Suppressor macrophage (primary cell): Measurements from ENCODE around the gene SDC1.

Source experiments
- DNase-seq, 4 experiments: peaks; one replicate each; pipeline ENCODE4 v3.0.0-alpha.2; 2020 to 2022

The SDC1 gene

DNA sequence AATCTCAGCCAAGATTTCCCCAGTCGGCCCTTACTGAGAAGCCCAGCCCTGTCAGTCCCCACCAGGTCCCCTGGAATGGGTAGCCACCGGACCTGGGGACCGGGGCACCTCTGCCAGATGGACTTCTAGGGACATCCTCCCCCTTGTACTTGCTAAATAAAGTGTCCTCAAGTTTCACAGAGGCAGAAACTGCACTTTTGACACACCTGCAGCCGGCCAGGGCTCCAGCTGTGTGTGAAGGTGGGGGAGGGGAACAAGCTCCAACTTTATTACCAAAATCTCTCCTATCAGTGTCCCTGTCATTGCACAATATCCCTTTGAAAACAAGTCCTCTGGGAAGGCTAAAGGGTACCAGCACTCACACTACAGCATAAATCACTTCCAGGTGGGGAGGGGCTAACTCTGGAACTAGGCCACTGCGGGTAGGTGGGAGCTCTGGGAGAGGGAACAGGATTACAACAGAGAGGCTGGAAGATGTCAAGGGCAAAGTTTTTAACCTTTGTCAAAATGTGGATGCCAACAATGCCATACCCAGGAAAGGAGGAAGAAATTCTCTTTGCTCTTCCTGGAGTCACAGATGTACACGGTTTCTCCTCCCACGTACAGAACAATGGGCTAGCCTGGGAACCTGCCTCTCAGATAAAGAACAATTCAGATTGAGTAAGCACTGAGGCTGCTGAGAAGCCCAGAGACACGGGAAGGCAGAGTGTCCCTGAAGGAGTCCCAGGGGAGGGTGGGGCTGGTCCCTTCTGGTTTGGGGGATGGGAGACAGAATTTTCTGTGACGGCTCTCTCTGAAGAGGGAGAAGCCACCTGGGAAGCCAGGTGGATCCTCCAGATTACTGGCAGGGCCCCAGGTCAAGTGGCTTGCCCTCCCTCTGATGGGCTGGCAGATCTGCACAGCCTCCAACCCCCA is 11.0 kb downstream of the SDC1 start:
- DNase-seq = no peak

DNA sequence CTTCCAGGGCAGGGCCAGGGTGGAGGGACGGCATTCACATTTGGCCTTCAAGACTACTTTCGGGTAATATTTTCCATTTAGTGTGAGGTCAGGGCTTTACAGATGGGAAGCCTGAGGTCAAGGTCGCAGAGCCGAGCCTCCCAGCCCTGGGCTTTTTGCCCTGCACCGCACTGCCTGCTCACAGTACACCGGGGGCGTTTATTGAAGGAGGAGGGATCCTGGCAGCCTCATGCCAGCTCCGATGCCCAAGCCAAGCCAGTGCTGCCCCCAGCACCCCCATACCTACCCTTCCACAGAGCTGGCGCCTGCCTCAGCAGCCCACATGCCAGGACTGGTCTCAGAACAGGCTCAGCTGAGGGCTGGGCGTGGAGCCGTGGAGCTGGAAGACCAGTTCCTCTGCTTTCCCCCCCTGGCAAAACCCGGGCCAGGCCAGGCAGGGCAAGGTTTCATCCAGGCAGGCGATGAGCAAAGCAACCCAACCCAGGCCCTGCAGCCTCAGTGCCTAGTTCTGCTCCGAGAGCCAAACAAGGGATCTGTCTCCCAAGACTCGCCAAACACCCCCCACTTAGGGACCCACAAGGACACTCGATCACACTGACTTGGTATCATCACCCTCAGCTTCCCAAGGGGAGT is 11.9 kb downstream of the SDC1 start:
- DNase-seq = no peak

- no peak for DNase-seq
These were observed 12.5 kb downstream of the SDC1 start for GRCh38 chr2:20212459-20212870.

DNA sequence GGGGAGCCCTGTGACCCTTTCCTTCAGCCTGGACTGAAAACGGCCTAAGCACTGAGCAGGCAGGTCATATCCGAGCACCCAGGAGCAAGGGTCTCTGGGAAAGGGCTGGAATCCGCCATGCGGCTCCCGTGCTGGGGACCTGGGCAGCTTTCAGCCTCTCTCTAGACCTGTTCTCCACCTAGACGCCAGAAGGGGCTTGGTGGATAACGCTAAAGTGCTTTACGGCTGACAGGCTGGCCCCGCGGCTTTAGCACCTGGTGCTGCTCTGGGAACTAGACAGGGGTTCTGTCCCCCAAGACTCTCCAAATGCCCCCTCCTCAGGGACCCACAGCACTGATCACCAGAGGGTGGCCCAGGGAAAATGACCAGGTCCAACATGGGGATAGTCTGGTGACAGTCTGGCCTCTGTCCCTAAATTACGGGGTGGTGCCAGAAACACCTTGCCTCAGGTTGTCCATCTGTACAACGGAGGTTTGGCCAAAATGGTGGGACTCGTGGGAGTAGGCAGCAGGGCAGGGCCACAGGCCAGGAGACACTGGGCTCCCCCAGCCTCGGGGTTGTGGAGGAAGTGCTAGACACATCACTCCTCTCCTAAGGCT is 13.0 kb downstream of the SDC1 start:
- no peak for DNase-seq

- no peak for DNase-seq
These were observed 13.5 kb downstream of the SDC1 start for GRCh38 chr2:20211420-20211819.

GRCh38 chr2:20210462-20210861 is 14.5 kb downstream of the SDC1 start:
- no peak for DNase-seq

GRCh38 chr2:20209373-20210109 is 15.4 kb downstream of the SDC1 start:
- DNase-seq = no peak

DNA sequence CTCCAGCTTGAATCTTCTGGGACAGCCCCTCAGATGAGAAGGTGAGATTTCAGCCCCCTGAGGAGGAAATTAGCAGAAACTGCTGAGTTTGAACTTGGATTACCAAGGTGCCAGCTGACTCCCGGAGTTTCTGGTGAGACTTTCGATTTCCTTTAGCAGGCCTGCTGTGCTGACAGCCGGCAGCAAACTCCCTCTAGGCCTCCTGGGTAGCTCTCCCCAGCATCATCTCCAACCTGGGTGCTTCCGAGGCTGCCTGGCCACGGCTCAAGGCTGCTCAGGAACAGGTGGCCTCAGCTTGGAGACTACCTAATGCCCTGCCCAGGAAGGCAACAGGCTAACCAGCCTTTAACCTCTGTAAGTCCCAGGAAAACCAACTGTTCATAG is 16.5 kb downstream of the SDC1 start:
- DNase-seq = no peak

DNA sequence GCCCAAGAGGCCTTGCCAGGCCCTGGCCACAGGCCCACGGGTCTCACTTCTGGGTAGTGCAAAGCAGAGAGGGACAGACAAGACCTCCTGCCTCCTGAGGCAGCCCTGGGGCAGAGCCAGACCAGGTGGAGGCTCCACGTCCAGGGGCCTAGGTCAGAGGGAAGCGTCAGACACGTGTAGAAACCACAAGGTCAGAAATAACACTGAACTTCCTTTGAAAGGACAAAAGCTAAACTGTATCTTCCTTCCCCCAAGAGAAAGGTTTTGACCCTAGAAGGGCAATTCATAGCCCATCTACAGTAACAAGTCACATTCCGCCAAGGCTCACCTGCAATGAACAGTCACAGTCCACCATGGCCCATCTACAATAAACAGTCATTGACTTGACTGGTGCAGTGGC is 17.9 kb downstream of the SDC1 start:
- no peak for DNase-seq

GRCh38 chr2:20205915-20206524 is 18.9 kb downstream of the SDC1 start:
- DNase-seq = no peak

DNA sequence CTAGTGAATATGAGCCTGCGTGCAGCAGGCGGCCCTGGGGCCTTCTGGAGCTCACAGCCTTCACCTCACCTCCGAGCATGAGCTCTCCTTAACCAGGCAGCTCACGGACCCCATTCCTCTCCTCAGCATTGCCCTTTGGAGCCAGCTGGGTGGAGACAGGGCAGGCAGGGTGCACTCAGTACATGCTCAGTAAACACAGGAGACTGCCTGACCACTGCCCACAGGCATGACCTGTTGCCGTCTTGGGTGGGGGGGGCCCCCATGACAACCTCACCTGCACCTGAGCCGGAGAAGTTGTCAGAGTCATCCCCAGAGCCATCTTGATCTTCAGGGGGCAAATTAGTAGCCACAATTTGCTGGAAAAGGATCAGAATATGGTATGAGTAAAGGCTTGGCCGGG is 19.9 kb downstream of the SDC1 start:
- DNase-seq = no peak

GRCh38 chr2:20203521-20204225 is 21.3 kb downstream of the SDC1 start:
- DNase-seq = no peak

GRCh38 chr2:20203072-20203471 is 21.9 kb downstream of the SDC1 start:
- DNase-seq = no peak

DNA sequence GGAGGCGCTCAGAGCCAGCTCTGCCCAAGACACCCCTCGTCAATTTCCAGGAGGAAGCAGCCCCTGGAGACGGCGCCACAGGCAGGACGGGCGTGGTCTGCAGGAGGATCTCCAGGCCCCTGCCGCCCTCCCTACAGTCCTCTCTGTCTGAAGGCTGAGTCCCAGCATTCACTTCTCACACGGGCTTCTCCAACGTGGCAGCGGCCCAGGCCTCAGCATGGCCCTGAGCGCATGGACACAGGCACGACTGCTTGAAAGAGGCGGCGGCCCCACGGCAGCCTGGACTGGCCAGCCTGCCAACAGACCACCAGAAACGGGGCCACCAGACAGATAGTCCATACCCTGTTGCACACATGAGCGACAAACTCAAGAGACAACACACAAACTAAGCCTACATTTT is 23.3 kb downstream of the SDC1 start:
- DNase-seq = no peak

DNA sequence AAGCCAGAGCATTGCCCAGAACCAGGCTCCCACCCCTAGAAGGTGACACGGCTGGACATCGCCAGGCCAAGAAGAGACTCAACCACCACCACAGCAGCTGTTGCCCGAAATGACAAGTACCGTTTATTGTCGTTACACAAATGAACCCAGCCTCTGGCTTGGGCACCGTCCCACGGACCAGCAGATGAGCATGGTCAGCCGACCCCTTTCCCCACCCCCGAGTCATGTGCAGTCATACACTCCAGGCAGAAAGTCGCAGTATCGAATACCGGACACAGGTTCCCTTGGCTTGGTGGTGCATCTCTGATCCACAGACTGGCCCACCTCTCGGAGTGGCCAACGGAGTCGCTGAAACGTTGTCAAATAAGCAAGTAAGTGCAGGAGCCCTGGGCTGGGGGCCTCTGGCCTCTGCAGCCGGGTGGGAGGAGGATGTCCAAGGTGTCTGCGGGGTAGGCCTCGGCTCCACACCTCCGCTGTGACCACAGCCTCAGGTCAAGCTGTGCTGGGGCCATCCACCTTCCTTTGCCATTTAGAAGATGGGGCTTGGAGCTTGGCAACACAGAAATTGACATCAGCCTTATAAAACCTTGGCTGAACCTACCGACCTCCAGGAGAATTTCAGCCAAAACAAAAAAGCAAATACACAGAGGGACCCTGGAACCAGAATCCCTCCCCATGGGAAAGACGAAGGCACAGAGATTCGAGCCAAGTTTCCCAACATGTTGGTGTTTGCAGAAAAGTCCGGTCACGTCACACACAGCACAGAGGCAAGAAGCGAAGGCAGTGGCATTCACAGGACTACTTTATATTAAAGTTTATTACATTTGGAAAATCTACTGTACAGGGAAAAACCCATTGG is 24.0 kb downstream of the SDC1 start:
- no peak for DNase-seq

- no peak for DNase-seq
These were observed 25.2 kb downstream of the SDC1 start for GRCh38 chr2:20199633-20200270.

GRCh38 chr2:20198796-20199632 is 25.9 kb downstream of the SDC1 start:
- peak in 3 of 4 experiments; percentile 50 to 60 (median 51) for DNase-seq

DNA sequence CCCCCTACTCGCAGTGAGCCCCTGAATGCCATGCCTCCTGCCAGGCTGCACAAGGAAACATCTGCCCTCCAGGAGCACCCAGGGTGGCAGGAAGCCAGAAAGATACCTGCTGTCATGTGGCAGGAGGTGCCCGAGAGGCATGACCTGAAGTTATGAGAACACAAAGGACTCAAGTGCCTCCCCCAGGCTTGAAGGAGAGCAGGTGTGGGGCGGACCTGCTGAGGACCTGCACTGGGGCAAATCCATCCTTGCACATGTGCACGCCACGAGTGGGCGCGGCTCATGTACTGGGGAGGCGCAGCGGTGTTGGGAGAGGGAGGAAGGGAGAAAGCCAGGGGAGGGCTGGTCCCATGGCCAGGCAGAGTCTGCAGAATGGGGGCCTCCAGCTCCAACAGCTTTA is 26.9 kb downstream of the SDC1 start:
- DNase-seq = no peak

- DNase-seq = no peak
These were observed 27.7 kb downstream of the SDC1 start for GRCh38 chr2:20197192-20197591.
